HG02759 (cell line): Measurements from ENCODE around the gene CD93.

ENCODE experiments used
- ATAC-seq: cut with Tn5 transposase; IDR thresholded peaks from one replicate; pipeline ENCODE4 v1.9.1; 2021; ENCODE audit warnings: mild to moderate bottlenecking, moderate library complexity; ENCODE audit not compliant: unreplicated experiment

The CD93 gene

GRCh38 chr20:23061734-23062561 lies 24.2 kb downstream of the CD93 start:
- no peak for ATAC-seq

- ATAC-seq, result no peak
These were observed 24.9 kb downstream of the CD93 start for GRCh38 chr20:23061262-23061661.

- ATAC-seq, result no peak
These were observed 25.5 kb downstream of the CD93 start for GRCh38 chr20:23060629-23061028.

- ATAC-seq, result no peak
These were observed 26.3 kb downstream of the CD93 start for GRCh38 chr20:23059846-23060245.

- no peak for ATAC-seq
These were observed 27.1 kb downstream of the CD93 start for GRCh38 chr20:23059001-23059400.

- ATAC-seq, result no peak
These were observed 27.9 kb downstream of the CD93 start for GRCh38 chr20:23058240-23058639.

GRCh38 chr20:23052904-23053303 lies 33.2 kb downstream of the CD93 start:
- no peak for ATAC-seq

GRCh38 chr20:23050847-23051627 lies 35.1 kb downstream of the CD93 start:
- no peak for ATAC-seq

- ATAC-seq, result no peak
These were observed 35.9 kb downstream of the CD93 start for GRCh38 chr20:23050076-23050838.

- no peak for ATAC-seq
These were observed 36.7 kb downstream of the CD93 start, which contains the start of gene THBD for GRCh38 chr20:23049201-23050075. TSS of gene THBD (minus strand) at chr20:23049672. CDS start at chr20:23049504, 168 bp downstream.

- no peak for ATAC-seq
These were observed 37.6 kb downstream of the CD93 start for GRCh38 chr20:23048283-23049200.

GRCh38 chr20:23047738-23048214 lies 38.3 kb downstream of the CD93 start:
- ATAC-seq, result no peak

- no peak for ATAC-seq
These were observed 39.0 kb downstream of the CD93 start for GRCh38 chr20:23047001-23047737.

- no peak for ATAC-seq
These were observed 39.7 kb downstream of the CD93 start for GRCh38 chr20:23046431-23046830.

- ATAC-seq, result no peak
These were observed 42.7 kb downstream of the CD93 start for GRCh38 chr20:23043376-23043775.

GRCh38 chr20:23042270-23042669 lies 43.9 kb downstream of the CD93 start:
- no peak for ATAC-seq

- ATAC-seq, result no peak
These were observed 46.1 kb downstream of the CD93 start for GRCh38 chr20:23039885-23040508.
